Measurements from ENCODE around the gene DRAP1. TPM values are rescaled to one million over a fixed set of nuclear protein-coding genes. Genes with fewer than 3 reads are reported as not detected.

DRAP1 gene
- total and polyA plus RNA-seq, 2 experiments from 2014 or later: 121 to 294 TPM

DNA sequence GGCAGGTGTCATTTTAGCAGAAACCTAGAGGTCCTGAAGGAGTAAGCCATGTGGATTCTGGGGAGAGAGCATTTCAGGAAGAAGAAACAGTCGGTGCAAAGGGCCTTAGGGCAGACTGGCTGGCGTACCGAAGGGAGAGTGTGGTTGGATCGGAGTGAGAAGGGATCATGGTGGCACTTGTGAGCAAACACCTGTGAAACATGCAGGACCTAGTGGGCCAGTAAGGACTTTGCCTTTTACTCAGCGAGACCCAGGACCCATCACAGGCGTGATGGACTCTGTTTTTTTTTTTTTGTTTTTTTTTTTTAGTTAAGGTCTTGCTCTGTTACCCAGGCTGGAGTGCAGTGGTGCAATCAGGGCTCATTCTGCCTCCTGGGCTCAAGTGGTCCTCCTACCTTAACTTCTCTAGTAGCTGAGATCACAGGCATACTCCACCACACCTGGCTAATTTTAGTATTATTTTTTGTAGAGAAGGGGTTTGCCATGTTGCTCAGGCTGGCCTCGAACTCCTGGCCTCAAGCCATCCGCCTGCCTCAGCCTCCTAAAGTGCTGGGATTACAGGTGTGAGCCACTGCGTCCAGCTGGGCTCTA lies 22.6 kb downstream of the DRAP1 start:
- ATAC-seq (no peak), DNase-seq (ENCODE audit: low spot score) (no peak)
- Mint-ChIP-seq H3K4me3 (no peak overlapping the region), H3K27me3 (ENCODE audit: insufficient read depth, low read depth, poor library complexity) (peaks cover 18% of the 10 kb centered on the region), H3K4me1 (peaks cover 29% of the 10 kb centered on the region; the same call in 2 of the 3 replicates), H3K9me3 (no peaks in the 10 kb centered on the region), H3K27ac (no peak overlapping the region), H3K36me3 (ENCODE audit: low read depth) (no peaks in the 10 kb centered on the region)
- Histone ChIP-seq H2AFZ (no peak overlapping the region; the same call in 1 of the 2 replicates), H3K4me1 (ENCODE audit: insufficient read depth) (peaks cover 17% of the 10 kb centered on the region), H3K9me2 (ENCODE audit: insufficient read depth) (no peaks in the 10 kb centered on the region), H3K36me3 (ENCODE audit: insufficient read depth) (no peaks in the 10 kb centered on the region), H3K27ac (ENCODE audit: low read depth) (no peak overlapping the region), H3K4me2 (no peak overlapping the region), H3K4me3 (no peak overlapping the region), H3K27me3 (ENCODE audit: insufficient read depth) (no peaks in the 10 kb centered on the region), H3F3A (replicated peaks; ENCODE audit: low read depth) (peaks cover 4% of the 10 kb centered on the region; the same call in 1 of the 2 replicates), H3K79me2 (replicated peaks; ENCODE audit: insufficient read depth) (no peaks in the 10 kb centered on the region), H4K20me1 (replicated peaks; ENCODE audit: insufficient read depth) (no peaks in the 10 kb centered on the region)
- TF ChIP-seq ZNF114 (CRISPR knock-in tag; IDR thresholded peaks at IDR 0.05) (no peak), JUNB (IDR thresholded peaks at IDR 0.05; ENCODE audit: unreplicated experiment) (no peak), EZH2phosphoT487 (IDR thresholded peaks at IDR 0.05; ENCODE audit: unreplicated experiment) (no peak), CREB1 (CRISPR knock-in tag; IDR thresholded peaks at IDR 0.05; ENCODE audit: low read depth) (no peak), EZH2 (IDR thresholded peaks at IDR 0.05; ENCODE audit: low read depth, unreplicated experiment) (no peak), NANOG (IDR thresholded peaks at IDR 0.05; ENCODE audit: borderline replicate concordance) (no peak), STAT1 (IDR thresholded peaks at IDR 0.05; ENCODE audit: unreplicated experiment) (no peak), POLR2AphosphoS5 (IDR thresholded peaks at IDR 0.05; ENCODE audit: low read depth) (no peak), ZNF331 (CRISPR knock-in tag; IDR thresholded peaks at IDR 0.05; ENCODE audit: low read depth) (no peak)
- TF ChIP-seq, protein P1, sequence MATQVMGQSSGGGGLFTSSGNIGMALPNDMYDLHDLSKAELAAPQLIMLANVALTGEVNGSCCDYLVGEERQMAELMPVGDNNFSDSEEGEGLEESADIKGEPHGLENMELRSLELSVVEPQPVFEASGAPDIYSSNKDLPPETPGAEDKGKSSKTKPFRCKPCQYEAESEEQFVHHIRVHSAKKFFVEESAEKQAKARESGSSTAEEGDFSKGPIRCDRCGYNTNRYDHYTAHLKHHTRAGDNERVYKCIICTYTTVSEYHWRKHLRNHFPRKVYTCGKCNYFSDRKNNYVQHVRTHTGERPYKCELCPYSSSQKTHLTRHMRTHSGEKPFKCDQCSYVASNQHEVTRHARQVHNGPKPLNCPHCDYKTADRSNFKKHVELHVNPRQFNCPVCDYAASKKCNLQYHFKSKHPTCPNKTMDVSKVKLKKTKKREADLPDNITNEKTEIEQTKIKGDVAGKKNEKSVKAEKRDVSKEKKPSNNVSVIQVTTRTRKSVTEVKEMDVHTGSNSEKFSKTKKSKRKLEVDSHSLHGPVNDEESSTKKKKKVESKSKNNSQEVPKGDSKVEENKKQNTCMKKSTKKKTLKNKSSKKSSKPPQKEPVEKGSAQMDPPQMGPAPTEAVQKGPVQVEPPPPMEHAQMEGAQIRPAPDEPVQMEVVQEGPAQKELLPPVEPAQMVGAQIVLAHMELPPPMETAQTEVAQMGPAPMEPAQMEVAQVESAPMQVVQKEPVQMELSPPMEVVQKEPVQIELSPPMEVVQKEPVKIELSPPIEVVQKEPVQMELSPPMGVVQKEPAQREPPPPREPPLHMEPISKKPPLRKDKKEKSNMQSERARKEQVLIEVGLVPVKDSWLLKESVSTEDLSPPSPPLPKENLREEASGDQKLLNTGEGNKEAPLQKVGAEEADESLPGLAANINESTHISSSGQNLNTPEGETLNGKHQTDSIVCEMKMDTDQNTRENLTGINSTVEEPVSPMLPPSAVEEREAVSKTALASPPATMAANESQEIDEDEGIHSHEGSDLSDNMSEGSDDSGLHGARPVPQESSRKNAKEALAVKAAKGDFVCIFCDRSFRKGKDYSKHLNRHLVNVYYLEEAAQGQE (IDR thresholded peaks at IDR 0.05; ENCODE audit: unreplicated experiment): no peak
- TF ChIP-seq, protein P2, sequence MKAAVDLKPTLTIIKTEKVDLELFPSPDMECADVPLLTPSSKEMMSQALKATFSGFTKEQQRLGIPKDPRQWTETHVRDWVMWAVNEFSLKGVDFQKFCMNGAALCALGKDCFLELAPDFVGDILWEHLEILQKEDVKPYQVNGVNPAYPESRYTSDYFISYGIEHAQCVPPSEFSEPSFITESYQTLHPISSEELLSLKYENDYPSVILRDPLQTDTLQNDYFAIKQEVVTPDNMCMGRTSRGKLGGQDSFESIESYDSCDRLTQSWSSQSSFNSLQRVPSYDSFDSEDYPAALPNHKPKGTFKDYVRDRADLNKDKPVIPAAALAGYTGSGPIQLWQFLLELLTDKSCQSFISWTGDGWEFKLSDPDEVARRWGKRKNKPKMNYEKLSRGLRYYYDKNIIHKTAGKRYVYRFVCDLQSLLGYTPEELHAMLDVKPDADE (IDR thresholded peaks at IDR 0.05): no peak
- TF ChIP-seq, protein P3, sequence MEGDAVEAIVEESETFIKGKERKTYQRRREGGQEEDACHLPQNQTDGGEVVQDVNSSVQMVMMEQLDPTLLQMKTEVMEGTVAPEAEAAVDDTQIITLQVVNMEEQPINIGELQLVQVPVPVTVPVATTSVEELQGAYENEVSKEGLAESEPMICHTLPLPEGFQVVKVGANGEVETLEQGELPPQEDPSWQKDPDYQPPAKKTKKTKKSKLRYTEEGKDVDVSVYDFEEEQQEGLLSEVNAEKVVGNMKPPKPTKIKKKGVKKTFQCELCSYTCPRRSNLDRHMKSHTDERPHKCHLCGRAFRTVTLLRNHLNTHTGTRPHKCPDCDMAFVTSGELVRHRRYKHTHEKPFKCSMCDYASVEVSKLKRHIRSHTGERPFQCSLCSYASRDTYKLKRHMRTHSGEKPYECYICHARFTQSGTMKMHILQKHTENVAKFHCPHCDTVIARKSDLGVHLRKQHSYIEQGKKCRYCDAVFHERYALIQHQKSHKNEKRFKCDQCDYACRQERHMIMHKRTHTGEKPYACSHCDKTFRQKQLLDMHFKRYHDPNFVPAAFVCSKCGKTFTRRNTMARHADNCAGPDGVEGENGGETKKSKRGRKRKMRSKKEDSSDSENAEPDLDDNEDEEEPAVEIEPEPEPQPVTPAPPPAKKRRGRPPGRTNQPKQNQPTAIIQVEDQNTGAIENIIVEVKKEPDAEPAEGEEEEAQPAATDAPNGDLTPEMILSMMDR (conservative IDR thresholded peaks at IDR 0.05; ENCODE audit: low read depth in 2 of 2): no peak
- TF ChIP-seq, protein P4, sequence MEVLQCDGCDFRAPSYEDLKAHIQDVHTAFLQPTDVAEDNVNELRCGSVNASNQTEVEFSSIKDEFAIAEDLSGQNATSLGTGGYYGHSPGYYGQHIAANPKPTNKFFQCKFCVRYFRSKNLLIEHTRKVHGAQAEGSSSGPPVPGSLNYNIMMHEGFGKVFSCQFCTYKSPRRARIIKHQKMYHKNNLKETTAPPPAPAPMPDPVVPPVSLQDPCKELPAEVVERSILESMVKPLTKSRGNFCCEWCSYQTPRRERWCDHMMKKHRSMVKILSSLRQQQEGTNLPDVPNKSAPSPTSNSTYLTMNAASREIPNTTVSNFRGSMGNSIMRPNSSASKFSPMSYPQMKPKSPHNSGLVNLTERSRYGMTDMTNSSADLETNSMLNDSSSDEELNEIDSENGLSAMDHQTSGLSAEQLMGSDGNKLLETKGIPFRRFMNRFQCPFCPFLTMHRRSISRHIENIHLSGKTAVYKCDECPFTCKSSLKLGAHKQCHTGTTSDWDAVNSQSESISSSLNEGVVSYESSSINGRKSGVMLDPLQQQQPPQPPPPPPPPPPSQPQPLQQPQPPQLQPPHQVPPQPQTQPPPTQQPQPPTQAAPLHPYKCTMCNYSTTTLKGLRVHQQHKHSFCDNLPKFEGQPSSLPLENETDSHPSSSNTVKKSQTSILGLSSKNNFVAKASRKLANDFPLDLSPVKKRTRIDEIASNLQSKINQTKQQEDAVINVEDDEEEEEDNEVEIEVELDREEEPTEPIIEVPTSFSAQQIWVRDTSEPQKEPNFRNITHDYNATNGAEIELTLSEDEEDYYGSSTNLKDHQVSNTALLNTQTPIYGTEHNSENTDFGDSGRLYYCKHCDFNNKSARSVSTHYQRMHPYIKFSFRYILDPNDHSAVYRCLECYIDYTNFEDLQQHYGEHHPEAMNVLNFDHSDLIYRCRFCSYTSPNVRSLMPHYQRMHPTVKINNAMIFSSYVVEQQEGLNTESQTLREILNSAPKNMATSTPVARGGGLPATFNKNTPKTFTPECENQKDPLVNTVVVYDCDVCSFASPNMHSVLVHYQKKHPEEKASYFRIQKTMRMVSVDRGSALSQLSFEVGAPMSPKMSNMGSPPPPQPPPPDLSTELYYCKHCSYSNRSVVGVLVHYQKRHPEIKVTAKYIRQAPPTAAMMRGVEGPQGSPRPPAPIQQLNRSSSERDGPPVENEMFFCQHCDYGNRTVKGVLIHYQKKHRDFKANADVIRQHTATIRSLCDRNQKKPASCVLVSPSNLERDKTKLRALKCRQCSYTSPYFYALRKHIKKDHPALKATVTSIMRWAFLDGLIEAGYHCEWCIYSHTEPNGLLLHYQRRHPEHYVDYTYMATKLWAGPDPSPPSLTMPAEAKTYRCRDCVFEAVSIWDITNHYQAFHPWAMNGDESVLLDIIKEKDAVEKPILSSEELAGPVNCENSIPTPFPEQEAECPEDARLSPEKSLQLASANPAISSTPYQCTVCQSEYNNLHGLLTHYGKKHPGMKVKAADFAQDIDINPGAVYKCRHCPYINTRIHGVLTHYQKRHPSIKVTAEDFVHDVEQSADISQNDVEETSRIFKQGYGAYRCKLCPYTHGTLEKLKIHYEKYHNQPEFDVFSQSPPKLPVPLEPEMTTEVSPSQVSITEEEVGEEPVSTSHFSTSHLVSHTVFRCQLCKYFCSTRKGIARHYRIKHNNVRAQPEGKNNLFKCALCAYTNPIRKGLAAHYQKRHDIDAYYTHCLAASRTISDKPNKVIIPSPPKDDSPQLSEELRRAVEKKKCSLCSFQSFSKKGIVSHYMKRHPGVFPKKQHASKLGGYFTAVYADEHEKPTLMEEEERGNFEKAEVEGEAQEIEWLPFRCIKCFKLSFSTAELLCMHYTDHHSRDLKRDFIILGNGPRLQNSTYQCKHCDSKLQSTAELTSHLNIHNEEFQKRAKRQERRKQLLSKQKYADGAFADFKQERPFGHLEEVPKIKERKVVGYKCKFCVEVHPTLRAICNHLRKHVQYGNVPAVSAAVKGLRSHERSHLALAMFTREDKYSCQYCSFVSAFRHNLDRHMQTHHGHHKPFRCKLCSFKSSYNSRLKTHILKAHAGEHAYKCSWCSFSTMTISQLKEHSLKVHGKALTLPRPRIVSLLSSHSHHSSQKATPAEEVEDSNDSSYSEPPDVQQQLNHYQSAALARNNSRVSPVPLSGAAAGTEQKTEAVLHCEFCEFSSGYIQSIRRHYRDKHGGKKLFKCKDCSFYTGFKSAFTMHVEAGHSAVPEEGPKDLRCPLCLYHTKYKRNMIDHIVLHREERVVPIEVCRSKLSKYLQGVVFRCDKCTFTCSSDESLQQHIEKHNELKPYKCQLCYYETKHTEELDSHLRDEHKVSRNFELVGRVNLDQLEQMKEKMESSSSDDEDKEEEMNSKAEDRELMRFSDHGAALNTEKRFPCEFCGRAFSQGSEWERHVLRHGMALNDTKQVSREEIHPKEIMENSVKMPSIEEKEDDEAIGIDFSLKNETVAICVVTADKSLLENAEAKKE (CRISPR knock-in tag; IDR thresholded peaks at IDR 0.05): no peak
